ENCODE data around the gene B4GALT4. TPM values are rescaled to one million over a fixed set of nuclear protein-coding genes. Genes with fewer than 3 reads are reported as not detected.

The B4GALT4 gene
- total RNA-seq, 1 experiment from 2014 or later: 21.8 TPM

DNA sequence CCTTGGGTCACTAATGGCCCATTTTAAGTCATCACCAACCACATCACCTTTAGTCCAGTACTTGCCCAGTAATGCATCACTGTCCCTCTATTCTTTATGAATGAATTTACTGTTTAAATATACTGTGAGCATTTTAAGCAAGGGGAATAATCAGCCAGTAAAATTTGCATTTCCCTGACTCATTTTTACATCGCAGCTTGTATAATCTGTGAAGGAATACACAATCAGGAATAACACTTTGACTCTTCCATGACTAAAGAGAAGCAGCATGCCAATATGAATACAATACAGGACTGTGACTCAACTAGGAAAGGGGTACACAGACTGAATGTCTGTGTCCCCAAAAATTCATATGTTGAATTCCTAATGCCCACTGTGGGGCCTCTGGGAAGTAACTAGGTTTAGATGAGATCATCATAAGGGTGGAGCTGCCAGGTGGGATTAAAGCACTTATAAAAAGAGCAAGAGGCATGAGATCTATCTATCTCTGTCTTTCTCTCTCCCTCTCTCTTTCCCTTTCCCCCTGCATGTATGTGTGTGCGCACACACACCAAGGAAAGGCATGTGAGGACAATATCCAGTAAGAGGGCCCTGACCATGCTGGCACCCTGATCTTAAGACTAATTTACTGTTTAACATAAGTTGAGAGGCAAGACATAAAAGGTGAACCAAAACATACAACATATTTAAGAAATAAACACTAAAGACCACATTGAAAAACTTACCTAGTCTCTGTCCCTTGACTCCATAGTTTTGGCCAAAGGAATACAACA lies 12.1 kb downstream of the B4GALT4 start:
- H3K27me3 ChIP-seq (ENCODE audit: insufficient read depth, low read depth): no peaks in the 10 kb centered on the region
- H3K27ac ChIP-seq: no peak overlapping the region
- intact Hi-C loops (cut with micrococcal nuclease; ENCODE audit: unreplicated experiment): no loop called here
- TF ChIP-seq, protein P1, sequence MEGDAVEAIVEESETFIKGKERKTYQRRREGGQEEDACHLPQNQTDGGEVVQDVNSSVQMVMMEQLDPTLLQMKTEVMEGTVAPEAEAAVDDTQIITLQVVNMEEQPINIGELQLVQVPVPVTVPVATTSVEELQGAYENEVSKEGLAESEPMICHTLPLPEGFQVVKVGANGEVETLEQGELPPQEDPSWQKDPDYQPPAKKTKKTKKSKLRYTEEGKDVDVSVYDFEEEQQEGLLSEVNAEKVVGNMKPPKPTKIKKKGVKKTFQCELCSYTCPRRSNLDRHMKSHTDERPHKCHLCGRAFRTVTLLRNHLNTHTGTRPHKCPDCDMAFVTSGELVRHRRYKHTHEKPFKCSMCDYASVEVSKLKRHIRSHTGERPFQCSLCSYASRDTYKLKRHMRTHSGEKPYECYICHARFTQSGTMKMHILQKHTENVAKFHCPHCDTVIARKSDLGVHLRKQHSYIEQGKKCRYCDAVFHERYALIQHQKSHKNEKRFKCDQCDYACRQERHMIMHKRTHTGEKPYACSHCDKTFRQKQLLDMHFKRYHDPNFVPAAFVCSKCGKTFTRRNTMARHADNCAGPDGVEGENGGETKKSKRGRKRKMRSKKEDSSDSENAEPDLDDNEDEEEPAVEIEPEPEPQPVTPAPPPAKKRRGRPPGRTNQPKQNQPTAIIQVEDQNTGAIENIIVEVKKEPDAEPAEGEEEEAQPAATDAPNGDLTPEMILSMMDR (conservative IDR thresholded peaks at IDR 0.05): no peak
- no peak for TF ChIP-seq EZH2 (IDR thresholded peaks at IDR 0.05; ENCODE audit: low read depth)
- DNase-seq: no peak
- no peaks in the 10 kb centered on the region for H3K4me1 ChIP-seq (replicated peaks; ENCODE audit: insufficient read depth)
- H4K20me1 ChIP-seq (ENCODE audit: insufficient read depth): no peaks in the 10 kb centered on the region
- no peaks in the 10 kb centered on the region for H3K9me2 ChIP-seq (ENCODE audit: insufficient read depth)
- H3F3A ChIP-seq (ENCODE audit: insufficient read depth, low read depth): no peaks in the 10 kb centered on the region
- ChIA-PET CTCF (no interaction called here), POLR2A (ENCODE audit: unreplicated experiment) (no interaction called here)
- BruUV-seq (replicated peaks): no TSS peak
- no peak overlapping the region for H3K4me2 ChIP-seq
- H3K79me2 ChIP-seq (ENCODE audit: low read depth): 0 out of 2 replicates have a peak, but pooled peaks cover 3% of the 10 kb centered on the region
- no peaks in the 10 kb centered on the region for H3K9me3 ChIP-seq (ENCODE audit: insufficient read depth, low read depth)
- no peak overlapping the region for H3K4me3 ChIP-seq
- H2AFZ ChIP-seq: no peak overlapping the region
- H3K36me3 ChIP-seq (ENCODE audit: low read depth): peaks cover 26% of the 10 kb centered on the region

DNA sequence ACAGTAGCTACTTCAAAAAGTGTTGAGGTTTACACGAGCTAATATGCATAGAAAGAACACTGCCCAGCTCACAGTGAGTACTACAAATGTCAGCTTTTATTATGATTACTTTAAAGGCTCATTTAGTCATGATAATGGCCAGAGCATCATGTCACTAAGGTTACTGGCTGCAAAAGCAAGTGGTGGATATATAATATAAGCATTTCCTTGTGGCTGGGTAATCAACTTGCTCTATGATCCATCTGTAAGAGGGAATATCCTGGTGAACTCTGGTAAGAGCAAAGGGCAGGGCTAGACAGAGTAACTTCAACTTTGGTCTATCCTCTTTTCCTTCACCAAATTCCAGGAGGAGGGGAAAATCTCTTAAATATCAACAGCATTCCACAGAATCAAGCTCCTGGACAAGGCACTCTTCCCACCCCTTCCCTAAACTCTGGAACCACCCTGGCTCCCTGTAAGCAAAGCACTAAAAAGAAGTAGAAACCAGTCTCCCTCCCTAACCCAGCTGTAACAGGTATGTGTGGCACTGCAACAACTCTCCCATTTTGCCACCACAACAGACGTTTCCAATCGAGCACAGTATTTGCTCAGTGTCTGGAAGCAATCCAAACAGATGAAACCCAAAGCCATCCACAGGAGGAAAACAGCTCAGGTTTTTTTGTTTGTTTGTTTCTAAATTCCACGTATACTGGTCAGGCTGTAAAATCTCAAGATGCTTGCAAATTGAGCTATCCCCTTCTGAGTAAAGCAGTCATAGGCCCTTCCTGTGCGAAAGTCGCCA lies 13.4 kb downstream of the B4GALT4 start:
- CTCF ChIA-PET: no interaction called here
- intact Hi-C loops (cut with micrococcal nuclease; ENCODE audit: unreplicated experiment): no loop called here
- Histone ChIP-seq H3K4me1 (replicated peaks; ENCODE audit: insufficient read depth) (no peaks in the 10 kb centered on the region), H3K9me2 (ENCODE audit: insufficient read depth) (no peaks in the 10 kb centered on the region), H3K9me3 (ENCODE audit: insufficient read depth, low read depth) (no peaks in the 10 kb centered on the region), H2AFZ (no peak overlapping the region), H3K27ac (no peak overlapping the region), H4K20me1 (ENCODE audit: insufficient read depth) (no peaks in the 10 kb centered on the region), H3K36me3 (ENCODE audit: low read depth) (peaks cover 26% of the 10 kb centered on the region), H3K4me3 (no peak overlapping the region), H3K79me2 (ENCODE audit: low read depth) (0 out of 2 replicates have a peak, but pooled peaks cover 3% of the 10 kb centered on the region), H3K4me2 (no peak overlapping the region), H3F3A (ENCODE audit: insufficient read depth, low read depth) (no peaks in the 10 kb centered on the region), H3K27me3 (ENCODE audit: insufficient read depth, low read depth) (no peaks in the 10 kb centered on the region)
- TF ChIP-seq EZH2 (IDR thresholded peaks at IDR 0.05; ENCODE audit: low read depth): no peak
- TF ChIP-seq, protein P1 (conservative IDR thresholded peaks at IDR 0.05): no peak
- no peak for DNase-seq
- no TSS peak for BruUV-seq (replicated peaks)
- POLR2A ChIA-PET (ENCODE audit: unreplicated experiment): interaction anchor here (0.5 kb wide), 1 partner anchor 9 kb away, joined by 3 read pairs; no protein-coding TSS in a partner anchor

DNA sequence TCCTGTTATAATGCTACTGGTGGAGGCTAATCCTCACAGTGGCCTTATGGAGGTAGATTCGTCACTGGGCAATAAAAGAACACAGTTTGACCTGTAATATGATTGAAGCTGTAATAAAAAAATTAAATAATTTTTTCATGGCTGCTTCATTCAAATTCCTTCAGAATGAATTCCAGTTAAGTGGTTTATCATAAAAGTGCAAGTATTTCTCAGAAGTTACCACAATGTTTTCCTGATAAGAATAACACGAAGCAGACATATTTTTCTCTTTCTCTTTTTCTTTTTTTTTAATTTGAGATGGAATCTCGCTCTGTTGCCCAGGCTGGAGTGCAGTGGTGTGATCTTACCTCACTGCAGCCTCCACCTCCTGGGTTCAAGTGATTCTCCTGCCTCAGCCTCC lies 15.6 kb downstream of the B4GALT4 start:
- Histone ChIP-seq H4K20me1 (ENCODE audit: insufficient read depth) (no peaks in the 10 kb centered on the region), H3K79me2 (ENCODE audit: low read depth) (no peaks in the 10 kb centered on the region), H3K4me1 (replicated peaks; ENCODE audit: insufficient read depth) (no peaks in the 10 kb centered on the region), H3K27me3 (ENCODE audit: insufficient read depth, low read depth) (no peaks in the 10 kb centered on the region), H3F3A (ENCODE audit: insufficient read depth, low read depth) (no peaks in the 10 kb centered on the region), H3K4me2 (no peak overlapping the region), H3K27ac (no peak overlapping the region), H2AFZ (no peak overlapping the region), H3K9me2 (ENCODE audit: insufficient read depth) (no peaks in the 10 kb centered on the region), H3K4me3 (no peak overlapping the region), H3K36me3 (ENCODE audit: low read depth) (peaks cover 23% of the 10 kb centered on the region), H3K9me3 (ENCODE audit: insufficient read depth, low read depth) (no peaks in the 10 kb centered on the region)
- intact Hi-C loops (cut with micrococcal nuclease; ENCODE audit: unreplicated experiment): no loop called here
- TF ChIP-seq, protein P1 (conservative IDR thresholded peaks at IDR 0.05): no peak
- TF ChIP-seq EZH2 (IDR thresholded peaks at IDR 0.05; ENCODE audit: low read depth): no peak
- CTCF ChIA-PET: no interaction called here
- no peak for DNase-seq
- BruUV-seq (replicated peaks): no TSS peak
- POLR2A ChIA-PET (ENCODE audit: unreplicated experiment): no interaction called here
